Body of pancreas (tissue), 4 donors: ENCODE measurements around the gene ANKRD30A. TPM values are rescaled to one million over a fixed set of nuclear protein-coding genes. Genes with fewer than 3 reads are reported as not detected.
"Not testable (repeated sequence)": the region's sequence is repeated elsewhere in the genome, so short reads cannot be mapped to it uniquely, and the experiment has no call there.

Source experiments
- ATAC-seq: fragments of 150-250 bp; one replicate; pipeline ENCODE4 v1.9.1; 2016
- DNase-seq, 4 donors: peaks; one replicate each; pipeline ENCODE4 v3.0.0-alpha.2; 2019
- H3K27ac ChIP-seq, 4 donors: fragments of 200-600 bp; sonication (generic); 1 replicate in 3 of 4; 2 replicates in 1 of 4; pipeline versions ENCODE4 v1.5.1 to v1.6.1; 2016 to 2019; ENCODE audit warnings: mild to moderate bottlenecking in 1 of 4, mixed read lengths in 1 of 4, moderate library complexity in 1 of 4
- H3K27me3 ChIP-seq, 2 donors: fragments of 200-600 bp; sonication (generic); one replicate each; pipeline ENCODE4 v1.6.0; 2016; ENCODE audit warnings: mild to moderate bottlenecking in 1 of 2
- H3K36me3 ChIP-seq, 2 donors: fragments of 200-600 bp; sonication (generic); replicated peaks in 1 of 2; 2 replicates each; pipeline ENCODE4 v1.5.1; 2016; ENCODE audit warnings: low read depth in 2 of 2; ENCODE audit not compliant: insufficient read depth in 1 of 2
- H3K4me1 ChIP-seq: fragments of 200-600 bp; sonication (generic); one replicate; pipeline ENCODE4 v1.6.0; 2016
- H3K4me3 ChIP-seq, 2 donors: fragments of 200-600 bp; sonication (generic); 1 replicate in 1 of 2; 2 replicates in 1 of 2; pipeline ENCODE4 v1.5.1; 2016 to 2019
- H3K9me3 ChIP-seq, 3 donors: fragments of 200-600 bp; sonication (generic); 1 replicate in 2 of 3; 2 replicates in 1 of 3; pipeline ENCODE4 v1.5.1; 2016
- POLR2A ChIP-seq, 3 donors: fragments of 450-650 bp; IDR thresholded peaks; one replicate each; pipeline ENCODE4 v1.6.1; 2016; ENCODE audit warnings: antibody characterized with exemption in 3 of 3, mild to moderate bottlenecking in 2 of 3
- WGBS, 2 donors: methylation state at CpG; one replicate each; pipeline ENCODE4 v1.1.5; 2017; 5-methylcytosine and 5-hydroxymethylcytosine counted together
- intact Hi-C: fragments of 100-400 bp; cut with DNase I; formaldehyde crosslinking; loops from one replicate; pipeline ENCODE4 v1.15.1; 2023
- total RNA-seq, 2 donors: library from RNA; depleted of rRNA; stranded (reverse); fragments of >200 nt; gene quantifications; one replicate each; pipeline ENCODE4 v1.1.0, GENCODE V29; 2016
- TF ChIP-seq, protein P1 (sequence below), 7 experiments: fragments of 450-650 bp in 4 of 7; fragments of 200-600 bp in 3 of 7; sonication (generic) in 3 of 7; IDR thresholded peaks; one replicate each; pipeline ENCODE4 v1.5.1; 2016 to 2019; ENCODE audit warnings: antibody characterized with exemption in 7 of 7

Gene ANKRD30A, protein sequence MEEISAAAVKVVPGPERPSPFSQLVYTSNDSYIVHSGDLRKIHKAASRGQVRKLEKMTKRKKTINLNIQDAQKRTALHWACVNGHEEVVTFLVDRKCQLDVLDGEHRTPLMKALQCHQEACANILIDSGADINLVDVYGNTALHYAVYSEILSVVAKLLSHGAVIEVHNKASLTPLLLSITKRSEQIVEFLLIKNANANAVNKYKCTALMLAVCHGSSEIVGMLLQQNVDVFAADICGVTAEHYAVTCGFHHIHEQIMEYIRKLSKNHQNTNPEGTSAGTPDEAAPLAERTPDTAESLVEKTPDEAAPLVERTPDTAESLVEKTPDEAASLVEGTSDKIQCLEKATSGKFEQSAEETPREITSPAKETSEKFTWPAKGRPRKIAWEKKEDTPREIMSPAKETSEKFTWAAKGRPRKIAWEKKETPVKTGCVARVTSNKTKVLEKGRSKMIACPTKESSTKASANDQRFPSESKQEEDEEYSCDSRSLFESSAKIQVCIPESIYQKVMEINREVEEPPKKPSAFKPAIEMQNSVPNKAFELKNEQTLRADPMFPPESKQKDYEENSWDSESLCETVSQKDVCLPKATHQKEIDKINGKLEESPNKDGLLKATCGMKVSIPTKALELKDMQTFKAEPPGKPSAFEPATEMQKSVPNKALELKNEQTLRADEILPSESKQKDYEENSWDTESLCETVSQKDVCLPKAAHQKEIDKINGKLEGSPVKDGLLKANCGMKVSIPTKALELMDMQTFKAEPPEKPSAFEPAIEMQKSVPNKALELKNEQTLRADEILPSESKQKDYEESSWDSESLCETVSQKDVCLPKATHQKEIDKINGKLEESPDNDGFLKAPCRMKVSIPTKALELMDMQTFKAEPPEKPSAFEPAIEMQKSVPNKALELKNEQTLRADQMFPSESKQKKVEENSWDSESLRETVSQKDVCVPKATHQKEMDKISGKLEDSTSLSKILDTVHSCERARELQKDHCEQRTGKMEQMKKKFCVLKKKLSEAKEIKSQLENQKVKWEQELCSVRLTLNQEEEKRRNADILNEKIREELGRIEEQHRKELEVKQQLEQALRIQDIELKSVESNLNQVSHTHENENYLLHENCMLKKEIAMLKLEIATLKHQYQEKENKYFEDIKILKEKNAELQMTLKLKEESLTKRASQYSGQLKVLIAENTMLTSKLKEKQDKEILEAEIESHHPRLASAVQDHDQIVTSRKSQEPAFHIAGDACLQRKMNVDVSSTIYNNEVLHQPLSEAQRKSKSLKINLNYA (N-terminal part only)
- not detected for total RNA-seq

DNA sequence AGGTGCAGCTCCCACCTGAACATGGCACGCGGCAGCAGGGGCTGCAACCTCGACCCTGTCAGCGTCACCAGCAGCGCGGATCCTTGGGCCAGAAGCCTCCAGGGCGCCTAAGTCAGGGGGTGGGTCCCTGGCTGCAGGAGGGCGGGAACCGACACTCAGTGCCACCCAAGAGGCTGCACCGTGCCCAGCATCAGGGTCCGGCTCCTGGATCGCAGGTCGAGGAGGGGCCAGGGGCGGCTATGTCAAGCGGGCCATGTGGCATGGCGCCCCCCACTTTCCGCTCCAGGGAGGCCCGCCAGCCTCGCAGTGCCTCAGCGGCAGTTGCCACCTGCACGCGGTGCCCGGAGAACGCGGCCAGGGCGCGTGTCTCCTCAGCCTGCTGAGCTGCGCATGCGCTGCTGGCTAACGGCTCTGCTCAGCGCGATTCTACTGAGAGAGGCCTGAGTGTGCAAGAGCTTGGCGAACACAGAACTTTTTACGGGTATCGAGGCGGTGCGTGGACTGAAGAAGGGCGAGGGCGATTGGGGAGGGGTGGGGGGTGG is at the start of gene ANKRD30A:
Gene ANKRD30A, plus strand, starts transcription at position 408 of the 542 bp plus-strand sequence. CDS start 190 bp downstream, outside the sequence.
- intact Hi-C loops: no loop called here
- no peaks in the 10 kb centered on the region for H3K27me3 ChIP-seq
- no peak within 1 kb of the TSS for H3K27ac ChIP-seq
- no peaks in the 10 kb centered on the region for H3K4me1 ChIP-seq
- TF ChIP-seq POLR2A (IDR thresholded peaks at IDR 0.05): no peak
- TF ChIP-seq, protein P1, sequence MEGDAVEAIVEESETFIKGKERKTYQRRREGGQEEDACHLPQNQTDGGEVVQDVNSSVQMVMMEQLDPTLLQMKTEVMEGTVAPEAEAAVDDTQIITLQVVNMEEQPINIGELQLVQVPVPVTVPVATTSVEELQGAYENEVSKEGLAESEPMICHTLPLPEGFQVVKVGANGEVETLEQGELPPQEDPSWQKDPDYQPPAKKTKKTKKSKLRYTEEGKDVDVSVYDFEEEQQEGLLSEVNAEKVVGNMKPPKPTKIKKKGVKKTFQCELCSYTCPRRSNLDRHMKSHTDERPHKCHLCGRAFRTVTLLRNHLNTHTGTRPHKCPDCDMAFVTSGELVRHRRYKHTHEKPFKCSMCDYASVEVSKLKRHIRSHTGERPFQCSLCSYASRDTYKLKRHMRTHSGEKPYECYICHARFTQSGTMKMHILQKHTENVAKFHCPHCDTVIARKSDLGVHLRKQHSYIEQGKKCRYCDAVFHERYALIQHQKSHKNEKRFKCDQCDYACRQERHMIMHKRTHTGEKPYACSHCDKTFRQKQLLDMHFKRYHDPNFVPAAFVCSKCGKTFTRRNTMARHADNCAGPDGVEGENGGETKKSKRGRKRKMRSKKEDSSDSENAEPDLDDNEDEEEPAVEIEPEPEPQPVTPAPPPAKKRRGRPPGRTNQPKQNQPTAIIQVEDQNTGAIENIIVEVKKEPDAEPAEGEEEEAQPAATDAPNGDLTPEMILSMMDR (IDR thresholded peaks at IDR 0.05): no peak
- no peak within 1 kb of the TSS for H3K4me3 ChIP-seq
- DNase-seq (no peak), ATAC-seq (no peak)
- WGBS, 2 donors: 84 to 89% methylated on average over 24 to 38 of the region's 39 CpGs
- H3K36me3 ChIP-seq: no peaks in the 10 kb centered on the region
- no peaks in the 10 kb centered on the region for H3K9me3 ChIP-seq

DNA sequence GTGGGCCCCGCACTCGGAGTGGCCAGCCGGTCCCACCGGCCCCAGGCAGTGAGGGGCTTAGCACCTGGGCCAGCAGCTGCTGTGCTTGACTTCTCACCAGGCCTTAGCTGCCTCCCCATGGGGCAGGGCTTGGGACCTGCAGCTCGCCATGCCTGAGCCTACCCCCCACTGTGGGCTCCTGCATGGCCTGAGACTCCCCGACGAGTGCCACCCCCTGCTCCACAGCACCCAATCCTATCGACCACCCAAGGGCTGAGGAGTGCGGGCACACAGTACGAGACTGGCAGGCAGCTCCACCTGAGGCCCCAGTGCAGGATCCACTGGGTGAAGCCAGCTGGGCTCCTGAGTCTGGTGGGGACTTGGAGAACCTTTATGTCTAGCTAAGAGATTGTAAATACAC is 49.3 kb upstream of the ANKRD30A start:
- ATAC-seq, H3K4me3 ChIP-seq, H3K27me3 ChIP-seq, H3K4me1 ChIP-seq, H3K36me3 ChIP-seq, intact Hi-C loops, DNase-seq, H3K9me3 ChIP-seq, H3K27ac ChIP-seq: not testable (repeated sequence)
- 67% methylated on average over 3 of the region's 10 CpGs; no CpG with 5 or more reads in 1 of the 2 donors for WGBS, 2 donors

DNA sequence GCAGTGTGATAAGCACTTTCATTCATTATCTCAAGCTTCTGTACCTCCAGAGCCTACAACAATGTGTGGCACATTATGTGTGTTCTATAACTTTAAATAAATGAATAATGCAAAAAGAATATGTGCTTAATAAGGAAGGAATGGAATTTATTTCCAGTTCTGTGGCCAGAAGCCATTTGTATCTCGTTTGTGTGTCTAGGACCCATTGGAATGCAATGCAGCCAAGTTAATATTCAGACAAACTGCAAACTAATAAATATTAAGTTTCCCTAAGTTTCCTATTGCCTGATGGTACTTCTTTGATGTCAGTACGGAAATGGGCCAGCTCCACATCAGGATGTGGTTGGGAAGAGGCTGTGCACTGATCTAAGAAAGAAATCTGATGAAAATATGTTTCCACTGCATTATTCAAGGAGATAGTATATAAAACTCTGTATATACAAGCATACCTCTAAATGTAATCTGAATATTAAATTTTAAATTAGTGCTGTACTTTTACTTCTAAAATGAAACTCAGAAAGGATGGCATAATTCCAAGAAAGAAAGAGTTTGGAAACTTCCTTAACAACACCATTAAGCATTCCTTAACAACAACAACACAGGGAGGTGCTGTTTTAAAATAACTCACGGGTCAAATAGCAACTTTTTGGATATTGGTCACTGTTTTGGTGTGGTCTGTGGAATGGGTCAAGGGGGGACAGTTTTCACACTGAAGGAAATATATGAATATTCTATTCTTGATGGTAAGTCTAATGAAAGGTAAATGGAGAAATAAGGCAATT is 29.4 kb upstream of the ANKRD30A start:
- H3K9me3 ChIP-seq: no peaks in the 10 kb centered on the region
- no peaks in the 10 kb centered on the region for H3K27me3 ChIP-seq
- 10 to 14% methylated on average over 3 of the region's 3 CpGs for WGBS, 2 donors
- no peak overlapping the region for H3K27ac ChIP-seq
- no peak for TF ChIP-seq POLR2A (IDR thresholded peaks at IDR 0.05)
- TF ChIP-seq, protein P1 (IDR thresholded peaks at IDR 0.05): no peak
- no peak for DNase-seq
- ATAC-seq: no peak
- intact Hi-C loops: no loop called here
- H3K4me1 ChIP-seq: no peaks in the 10 kb centered on the region
- H3K36me3 ChIP-seq: no peaks in the 10 kb centered on the region
- no peak overlapping the region for H3K4me3 ChIP-seq

DNA sequence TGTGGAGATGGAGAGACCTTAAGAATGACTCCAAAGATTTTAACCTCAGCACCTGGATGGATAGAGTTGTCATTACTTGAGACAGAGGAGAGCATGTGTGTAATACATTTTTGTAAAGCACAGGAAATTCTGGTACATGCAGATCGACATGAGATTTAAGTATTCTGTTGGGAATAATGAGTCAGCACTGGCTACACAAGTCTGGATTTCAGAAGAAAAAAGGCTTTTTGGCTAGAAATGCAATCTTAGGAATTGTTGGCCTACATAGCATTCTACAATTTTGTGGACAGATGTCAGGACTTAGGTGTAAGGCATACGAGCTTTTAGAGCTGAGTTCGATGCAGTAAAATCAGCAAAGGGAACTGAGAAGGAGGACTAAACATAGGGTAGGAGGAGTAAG is 24.1 kb upstream of the ANKRD30A start:
- intact Hi-C loops: no loop called here

More for the DNA sequence above, 24.1 kb upstream of the ANKRD30A start:
- DNase-seq (no peak), ATAC-seq (no peak)
- H3K27me3 ChIP-seq: no peaks in the 10 kb centered on the region
- no peak overlapping the region for H3K27ac ChIP-seq
- TF ChIP-seq, protein P1 (IDR thresholded peaks at IDR 0.05): no peak
- no peak for TF ChIP-seq POLR2A (IDR thresholded peaks at IDR 0.05)
- H3K4me1 ChIP-seq: no peaks in the 10 kb centered on the region
- 34 to 44% methylated on average over 3 of the region's 3 CpGs for WGBS, 2 donors
- no peak overlapping the region for H3K4me3 ChIP-seq
- no peaks in the 10 kb centered on the region for H3K9me3 ChIP-seq
- no peaks in the 10 kb centered on the region for H3K36me3 ChIP-seq
